IPS-18c (cell line): ENCODE data around the gene FAM20C.

Experiments used
- H3K4me3 ChIP-seq: 2 replicates; pipeline ENCODE4 v1.7.0; 2013; ENCODE audit warnings: low read depth, mild to moderate bottlenecking, low read length, moderate library complexity; ENCODE audit not compliant: insufficient read depth
- H3K9me3 ChIP-seq: one replicate; pipeline ENCODE4 v1.6.1; 2013; ENCODE audit warnings: mild to moderate bottlenecking, low read length, moderate library complexity; ENCODE audit not compliant: control insufficient read depth, insufficient read depth

Gene FAM20C

DNA sequence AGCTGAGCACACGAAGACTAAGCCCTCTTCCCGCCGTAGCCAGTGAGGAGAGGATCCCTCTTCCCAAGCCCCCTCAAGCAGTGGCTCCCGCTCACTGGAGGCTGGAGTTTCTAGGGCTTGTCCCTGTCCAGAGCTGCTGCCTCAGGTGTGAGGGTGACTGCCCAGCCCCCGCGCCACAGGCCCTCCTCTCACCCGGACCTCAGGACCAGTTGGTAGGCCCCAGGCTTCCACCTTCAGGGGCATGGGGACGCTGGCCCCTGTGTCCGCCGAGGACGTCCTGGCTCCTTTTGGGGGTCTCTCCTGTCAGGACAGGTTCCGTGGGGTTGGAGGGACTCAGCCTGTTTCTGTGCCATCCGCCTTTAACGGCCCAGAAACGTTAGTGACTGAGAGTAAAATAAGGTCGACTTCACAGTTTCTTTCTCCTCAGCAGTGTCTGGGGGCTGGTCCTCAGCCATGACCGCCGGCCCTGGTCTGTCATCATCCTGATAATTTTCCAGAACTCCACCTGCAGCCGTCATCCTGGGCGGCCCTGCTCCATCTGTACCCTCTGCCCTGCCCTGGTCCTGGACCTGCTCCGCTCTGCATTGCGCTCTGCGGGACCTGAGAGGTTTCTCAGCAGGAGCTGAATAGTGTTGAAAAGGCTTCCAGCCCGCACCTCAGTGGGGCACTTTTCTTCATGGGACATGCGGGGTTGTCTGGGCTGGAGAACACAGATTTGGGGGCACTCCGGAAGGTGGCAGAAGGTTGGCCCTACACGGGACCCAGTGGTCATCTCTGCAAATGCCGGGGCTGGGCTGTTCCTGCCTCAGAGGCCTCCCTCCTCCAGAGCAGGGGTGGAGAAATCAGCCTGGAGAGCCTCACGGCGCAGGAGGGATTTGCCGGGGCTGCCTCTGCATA is 36.0 kb upstream of the FAM20C start:
- H3K9me3 ChIP-seq = no peaks in the 10 kb centered on the region

DNA sequence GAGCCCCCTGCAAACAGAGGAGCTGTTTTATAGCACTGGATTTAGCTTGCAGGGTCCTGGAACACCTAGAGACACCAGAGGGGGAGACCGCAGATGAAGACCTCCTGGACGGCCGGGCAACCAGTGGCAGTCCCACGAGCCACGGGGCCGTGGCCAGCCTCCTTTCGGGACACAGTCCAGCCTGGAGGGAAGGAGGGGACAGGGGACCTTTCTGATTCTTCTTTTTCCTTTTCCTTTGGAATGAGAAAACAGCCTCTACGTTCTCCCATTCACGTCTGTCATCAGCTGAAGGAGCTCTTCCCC is 35.4 kb upstream of the FAM20C start:
- no peak overlapping the region for H3K4me3 ChIP-seq
- no peaks in the 10 kb centered on the region for H3K9me3 ChIP-seq

More for the DNA sequence above, 36.0 kb upstream of the FAM20C start:
- H3K4me3 ChIP-seq = no peak overlapping the region

DNA sequence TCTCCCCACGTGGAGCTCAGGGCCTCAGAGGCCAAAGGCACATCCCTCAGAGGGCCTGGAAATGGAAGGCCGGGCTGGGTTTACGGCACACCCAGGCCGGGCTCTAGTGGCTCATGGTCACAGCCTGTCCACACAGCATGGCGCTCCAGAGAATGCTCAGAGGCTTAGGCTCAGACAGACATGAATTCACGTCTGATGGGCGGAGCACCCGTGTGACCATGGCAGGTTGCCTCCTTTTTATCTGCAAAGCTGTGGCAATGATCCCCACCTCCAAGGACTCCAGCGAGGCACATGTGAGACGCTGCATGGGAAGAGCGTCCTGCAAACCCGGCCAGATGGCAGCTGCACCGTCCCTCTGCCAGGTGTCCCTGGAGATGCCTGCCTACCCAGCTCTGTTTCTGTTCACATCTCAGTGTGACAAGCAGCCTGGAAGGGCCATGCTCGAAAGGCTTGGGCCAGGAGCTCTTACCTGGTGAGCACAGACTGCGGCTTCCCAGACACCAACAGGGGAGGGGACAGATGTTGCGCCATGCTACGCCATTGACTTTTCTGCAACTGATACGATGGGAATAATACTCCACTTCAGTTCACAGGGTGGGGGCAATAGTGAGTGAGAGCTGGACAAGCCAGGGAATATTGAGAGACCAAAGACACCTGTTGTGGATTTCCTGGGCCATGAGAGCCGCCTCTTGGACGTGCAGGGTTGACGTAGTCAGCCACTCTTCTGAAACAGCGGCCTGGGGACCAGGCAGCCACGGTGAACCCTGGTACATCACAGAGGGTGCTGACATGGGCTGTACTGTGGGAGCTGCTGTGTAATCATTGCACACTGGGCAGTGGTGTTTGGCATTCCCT is 34.4 kb upstream of the FAM20C start:
- H3K9me3 ChIP-seq = no peaks in the 10 kb centered on the region
- H3K4me3 ChIP-seq = no peak overlapping the region

DNA sequence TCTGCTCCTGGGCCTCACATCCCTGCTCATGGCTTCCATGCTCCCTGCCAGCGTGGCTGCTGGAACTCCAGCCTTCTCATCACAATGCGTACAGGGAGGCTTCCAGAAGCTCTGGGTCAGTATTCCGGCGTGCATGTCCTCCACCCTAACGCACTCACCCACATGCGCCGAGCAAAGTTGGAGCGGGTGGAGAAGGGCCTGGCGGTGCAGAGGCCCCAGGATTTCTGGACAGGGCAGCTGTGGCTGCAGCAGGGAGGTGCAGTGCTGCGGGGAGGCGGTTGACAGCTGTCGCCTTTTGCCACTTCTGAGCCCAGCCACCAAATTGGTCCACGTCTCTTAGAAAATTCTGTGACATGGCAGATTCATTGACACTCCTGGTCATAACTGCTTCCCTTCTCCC is 33.6 kb upstream of the FAM20C start:
- Histone ChIP-seq H3K4me3 (no peak overlapping the region), H3K9me3 (no peaks in the 10 kb centered on the region)

DNA sequence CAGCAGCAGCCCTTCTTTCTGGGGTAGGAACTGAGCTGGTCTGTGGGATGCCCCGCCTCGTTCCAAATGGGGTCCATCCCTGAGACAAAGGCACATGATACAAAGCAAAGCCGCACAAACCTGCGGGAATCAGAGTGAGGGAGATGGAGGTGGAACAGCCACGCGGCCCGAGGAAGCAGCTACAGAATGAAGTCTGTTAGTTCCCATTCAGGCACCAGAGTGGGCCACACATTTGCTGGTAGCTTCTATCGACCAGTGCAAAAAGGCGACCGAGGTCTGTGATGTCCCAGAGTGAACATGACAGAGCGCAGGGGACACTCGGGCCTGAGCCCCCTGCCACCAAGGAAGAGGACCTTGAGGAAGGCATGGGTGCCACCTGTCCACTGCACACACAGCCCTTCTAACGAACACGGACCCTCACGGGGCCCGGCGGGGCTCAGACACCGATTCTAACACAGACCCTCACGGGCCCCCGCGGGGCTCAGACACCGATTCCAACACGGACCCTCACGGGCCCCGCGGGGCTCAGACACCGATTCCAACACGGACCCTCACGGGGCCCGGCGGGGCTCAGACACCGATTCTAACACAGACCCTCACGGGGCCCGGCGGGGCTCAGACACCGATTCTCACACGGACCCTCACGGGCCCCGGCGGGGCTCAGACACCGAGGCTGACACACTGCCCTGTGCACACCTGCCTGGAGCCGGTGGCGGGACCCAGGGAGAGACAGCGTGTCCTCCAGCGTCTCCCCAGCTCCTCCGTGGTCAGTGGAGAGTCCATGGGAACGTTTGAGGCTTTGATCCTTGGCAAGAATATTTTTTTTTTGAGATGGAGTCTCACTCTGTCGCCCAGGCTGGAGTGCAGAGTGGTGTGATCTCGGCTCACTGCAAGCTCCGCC is 32.8 kb upstream of the FAM20C start:
- H3K9me3 ChIP-seq = no peaks in the 10 kb centered on the region
- no peak overlapping the region for H3K4me3 ChIP-seq

DNA sequence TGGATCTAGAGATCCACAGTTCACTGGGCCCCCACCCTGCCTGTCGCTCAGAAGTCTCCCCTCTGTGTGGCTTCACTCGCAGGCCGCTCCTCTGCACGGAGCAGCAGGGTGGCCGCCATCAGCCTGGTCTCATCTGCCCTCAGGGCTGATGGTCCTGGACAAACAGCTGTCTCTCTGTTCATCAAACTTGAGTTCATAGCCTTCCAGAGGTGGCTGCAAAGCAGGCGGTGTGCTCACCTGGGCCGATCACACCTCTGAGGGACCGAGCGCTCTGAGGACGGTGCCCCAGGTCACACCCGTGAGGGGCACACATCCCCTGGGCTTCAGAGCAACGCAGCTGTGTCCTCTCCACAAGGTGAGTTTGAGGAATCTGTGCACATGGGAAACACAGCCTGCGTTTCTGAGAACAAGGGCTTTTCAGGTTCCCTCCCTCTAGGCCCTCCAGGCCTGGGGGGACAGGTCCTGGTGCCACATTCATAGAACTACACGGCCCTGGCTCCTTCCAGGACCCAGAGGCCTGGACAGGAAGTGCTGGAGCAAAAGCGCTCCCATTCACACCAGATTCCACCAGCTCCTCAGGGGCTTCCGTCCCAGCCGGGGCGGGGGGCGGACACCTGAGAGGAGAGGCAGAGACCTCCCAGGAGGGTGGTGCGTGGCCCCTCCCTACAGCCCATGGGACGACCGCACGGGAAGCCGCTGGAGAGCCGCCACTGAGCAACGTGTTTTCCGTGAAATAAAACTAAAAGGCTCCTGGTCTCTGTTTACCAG is 31.2 kb upstream of the FAM20C start:
- Histone ChIP-seq H3K9me3 (no peaks in the 10 kb centered on the region), H3K4me3 (no peak overlapping the region)

DNA sequence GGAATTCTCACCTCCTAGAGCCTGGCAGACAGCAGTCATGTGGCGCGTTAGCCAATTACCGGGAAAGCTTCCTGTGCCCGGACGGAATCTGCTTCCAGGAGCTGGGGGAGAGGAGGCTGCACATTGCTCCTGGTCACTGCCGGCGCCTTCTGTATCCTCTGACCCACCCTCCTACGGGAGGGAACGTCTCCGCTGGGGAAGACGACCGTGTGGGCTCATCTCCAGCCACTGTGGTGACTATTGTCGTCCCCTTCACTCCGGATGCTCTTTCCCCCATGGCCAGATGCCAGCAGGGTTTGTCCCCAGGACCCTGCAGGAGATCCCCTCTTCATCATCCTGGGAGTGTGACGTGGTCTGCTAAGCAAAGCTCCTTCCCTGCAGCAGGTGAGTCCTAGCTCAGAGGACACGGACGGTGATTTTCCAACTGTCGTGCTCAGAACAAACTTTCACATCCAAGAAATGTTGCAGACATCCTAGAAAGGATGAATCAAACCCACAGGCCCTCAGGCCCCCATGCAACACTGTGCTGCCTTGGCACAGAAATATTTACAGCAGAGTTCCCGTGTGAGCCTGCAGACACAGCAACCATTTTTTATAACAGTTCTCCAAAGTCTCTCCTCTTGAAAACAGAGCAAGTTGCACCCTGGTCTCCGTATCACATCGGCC is 29.6 kb upstream of the FAM20C start:
- no peak overlapping the region for H3K4me3 ChIP-seq

DNA sequence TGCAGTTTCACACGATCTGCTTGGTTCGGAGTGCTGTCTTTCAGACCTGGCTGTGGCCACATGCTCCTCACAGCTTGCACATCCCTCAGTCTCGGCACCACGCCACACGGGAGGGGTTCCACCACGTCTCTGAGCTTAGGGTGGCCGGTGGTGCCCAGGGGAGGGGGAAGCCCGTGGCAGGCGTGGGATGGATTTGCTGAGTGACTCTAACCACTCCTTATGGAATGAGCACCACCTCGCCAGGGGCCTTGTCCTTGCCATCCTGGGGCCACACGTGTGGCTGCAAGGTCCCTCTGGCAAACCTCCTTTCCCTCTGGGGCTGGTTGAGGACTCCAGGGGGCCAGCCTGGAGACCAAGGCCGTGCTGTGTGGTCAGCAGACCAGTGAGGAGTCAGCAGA is 29.1 kb upstream of the FAM20C start:
- Histone ChIP-seq H3K4me3 (no peak overlapping the region), H3K9me3 (no peaks in the 10 kb centered on the region)

More for the DNA sequence above, 29.6 kb upstream of the FAM20C start:
- no peaks in the 10 kb centered on the region for H3K9me3 ChIP-seq

DNA sequence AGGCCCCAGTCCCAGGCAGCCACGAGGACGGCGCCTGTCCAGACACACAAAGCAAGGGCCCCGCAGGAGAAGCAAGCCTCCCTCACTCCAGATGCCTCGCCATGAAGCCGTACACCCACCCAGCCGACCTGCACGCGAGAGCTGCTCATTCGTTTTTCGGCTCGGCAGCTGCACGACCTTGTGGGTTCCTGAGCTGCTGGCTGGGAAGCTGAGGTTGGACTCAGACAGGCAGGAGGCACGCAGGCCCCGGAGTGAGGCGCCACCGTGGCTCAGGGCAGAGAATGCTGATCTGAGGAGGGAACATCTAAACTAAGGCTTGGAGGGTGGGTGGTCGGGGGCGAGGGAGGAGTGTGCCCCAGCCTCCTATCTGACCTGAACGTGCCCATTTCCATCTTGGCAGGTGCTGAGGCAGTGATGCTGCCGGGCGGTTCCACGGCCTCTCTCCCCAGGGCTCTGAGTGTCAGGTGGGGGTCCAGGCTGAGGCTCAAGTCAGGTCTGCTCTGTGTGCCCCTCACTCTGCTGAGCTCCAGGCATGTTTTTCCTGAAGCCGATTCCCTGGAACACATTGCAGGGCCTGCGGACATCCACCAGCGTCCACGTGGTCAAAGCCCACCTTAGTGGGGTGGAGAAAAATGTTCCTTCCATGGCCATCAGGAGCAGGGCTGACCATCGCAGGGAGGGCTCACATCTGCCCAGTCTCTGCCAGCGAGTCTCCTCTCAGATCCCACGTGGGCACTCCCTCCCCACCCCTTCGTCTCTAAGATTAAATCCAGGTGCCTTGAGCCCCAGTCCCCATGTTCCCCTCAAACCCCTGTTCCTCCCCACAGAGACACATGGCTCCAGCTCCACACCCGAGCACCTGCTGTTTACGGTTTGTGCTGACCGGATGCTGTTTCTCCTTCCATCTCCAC is 28.1 kb upstream of the FAM20C start:
- H3K4me3 ChIP-seq = no peak overlapping the region

DNA sequence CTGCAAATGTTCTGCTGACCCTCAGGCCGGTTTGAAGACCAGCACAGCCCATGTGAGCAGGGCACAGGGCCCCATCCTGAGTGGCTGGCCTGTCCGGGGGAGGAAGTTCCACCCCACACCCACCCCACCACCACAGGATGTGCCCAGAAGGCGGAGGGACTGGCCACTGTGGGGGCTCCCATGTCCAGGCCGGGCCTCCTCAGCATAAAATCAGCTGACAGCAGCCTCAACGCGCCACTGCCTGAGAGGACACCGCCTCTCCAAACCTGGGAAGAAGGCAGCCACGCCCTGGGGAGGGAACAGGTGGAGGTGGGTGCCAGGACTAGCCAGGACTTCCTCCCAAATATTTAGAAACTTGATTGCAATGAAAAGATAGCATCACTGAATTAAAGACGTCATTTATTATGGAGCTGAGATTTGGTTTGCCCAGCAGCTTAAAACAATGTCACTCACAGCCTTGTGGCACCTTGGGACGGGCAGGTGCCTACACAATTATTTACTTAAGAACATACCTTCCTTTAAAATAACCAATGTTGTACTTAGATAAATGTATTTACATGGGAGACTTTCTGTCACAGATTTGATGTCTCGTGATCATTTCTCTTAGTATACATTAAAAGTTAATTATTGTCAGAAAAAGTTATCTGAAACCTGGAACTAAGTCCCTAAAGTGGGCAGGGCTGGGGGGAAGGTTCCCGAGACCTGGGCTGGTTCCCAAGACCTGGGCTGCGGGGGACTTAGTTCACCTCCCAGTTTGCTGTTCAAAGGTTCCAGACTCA is 27.3 kb upstream of the FAM20C start:
- Histone ChIP-seq H3K9me3 (no peaks in the 10 kb centered on the region), H3K4me3 (no peak overlapping the region)

More for the DNA sequence above, 28.1 kb upstream of the FAM20C start:
- H3K9me3 ChIP-seq = no peaks in the 10 kb centered on the region

DNA sequence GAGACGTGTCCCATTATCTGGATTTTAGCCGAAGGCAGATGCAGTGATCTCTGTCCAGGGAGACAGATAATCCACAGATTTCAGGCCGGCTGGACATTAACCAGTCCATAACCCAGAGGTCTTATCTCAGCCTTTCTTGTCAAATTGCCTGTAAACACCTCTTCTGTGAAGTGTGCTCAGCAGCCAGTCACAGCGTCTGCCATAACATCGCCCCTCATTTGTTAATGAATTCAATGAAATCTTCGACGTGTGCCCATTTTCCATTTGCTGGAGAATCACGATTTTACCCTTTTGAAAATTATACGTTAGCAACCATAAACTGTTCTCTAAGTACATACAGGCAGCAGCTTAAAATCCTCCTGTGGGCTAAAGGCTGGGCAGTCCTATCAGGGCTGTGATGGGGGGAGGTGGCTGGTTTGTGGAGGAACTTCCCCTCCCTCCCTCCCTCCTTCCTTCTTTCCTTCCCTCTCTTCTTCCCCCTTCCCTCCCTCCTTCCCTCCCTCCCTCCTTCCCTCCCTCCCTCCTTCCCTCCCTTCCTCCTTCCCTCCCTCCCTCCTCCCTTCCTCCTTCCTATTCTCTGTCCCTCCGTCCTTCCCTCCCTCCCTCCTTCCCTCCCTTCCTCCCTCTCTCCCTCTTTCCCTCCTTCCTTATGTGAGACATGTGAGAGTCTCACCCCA is 26.6 kb upstream of the FAM20C start:
- Histone ChIP-seq H3K9me3 (no peaks in the 10 kb centered on the region), H3K4me3 (no peak overlapping the region)

DNA sequence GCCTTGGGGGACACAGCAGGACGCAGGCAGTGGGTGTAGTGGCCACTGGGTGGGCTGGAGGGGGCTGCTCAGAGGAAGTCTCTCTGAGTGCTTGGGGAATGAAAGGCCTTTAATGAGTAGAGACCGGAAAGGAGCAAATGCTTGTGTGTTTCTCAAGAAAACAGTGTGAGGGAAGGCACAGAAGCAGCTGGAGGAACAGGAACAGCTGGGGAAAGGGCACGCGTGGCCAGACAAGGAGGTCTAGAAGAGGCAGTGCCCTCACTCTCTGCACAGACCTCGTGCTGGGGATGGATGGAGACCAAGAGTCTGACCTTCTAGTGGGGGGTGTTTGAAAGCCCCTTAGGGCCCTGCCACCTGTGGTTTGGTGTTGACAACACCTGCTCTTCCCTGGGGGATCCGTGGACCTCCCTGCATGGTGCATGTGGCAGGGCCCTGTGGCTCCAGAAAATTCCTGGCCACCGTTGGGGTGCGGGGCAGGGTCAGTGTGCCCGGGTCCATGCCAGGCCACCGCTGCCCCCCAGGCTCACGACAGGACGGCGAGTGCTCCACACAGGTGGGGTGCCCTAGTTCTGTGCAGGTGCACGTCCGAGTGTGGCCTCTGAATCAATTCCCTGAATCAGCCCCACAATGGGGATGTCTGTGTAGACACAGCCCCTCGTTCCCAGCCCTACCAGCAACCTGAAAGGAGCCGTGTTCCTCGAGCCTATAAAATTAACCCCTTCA is 25.9 kb upstream of the FAM20C start:
- H3K4me3 ChIP-seq = no peak overlapping the region

DNA sequence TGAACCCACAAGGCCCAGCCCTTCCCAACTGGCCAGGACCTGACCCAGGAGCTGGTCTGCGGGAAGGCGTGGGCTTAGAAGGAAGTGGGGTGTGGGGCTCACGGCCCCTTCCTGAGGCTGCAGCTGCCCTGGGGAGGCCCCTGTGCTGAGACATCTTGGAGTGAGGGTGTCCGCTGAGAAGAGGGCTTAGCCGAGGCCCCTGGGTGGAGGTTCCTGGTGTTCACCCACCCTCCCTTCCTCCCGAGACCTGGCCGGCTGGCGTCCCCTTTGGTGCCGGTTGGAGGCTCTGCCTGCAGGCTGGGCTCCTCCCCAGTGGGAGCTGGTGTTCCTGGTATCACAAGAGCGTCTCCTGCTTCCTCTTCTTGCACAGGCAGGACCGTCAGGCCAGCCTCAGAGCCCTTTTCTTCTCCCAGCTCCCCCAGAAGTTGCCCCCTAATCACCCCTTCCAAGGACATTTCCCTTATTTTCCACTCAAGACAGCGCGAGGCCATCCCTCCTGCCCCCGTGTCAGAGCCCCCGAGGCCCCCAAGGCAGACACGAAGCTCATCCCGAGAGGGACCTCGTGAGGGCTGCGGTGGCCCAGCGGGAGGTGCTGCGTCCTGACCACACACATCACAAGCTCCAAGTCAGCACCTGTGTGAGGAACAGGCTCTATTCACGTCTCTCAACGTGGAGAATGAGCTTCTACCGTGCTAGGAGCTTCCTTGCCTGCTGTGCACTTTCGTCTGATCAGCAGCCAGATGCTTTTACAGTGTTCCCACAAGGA is 25.1 kb upstream of the FAM20C start:
- Histone ChIP-seq H3K4me3 (no peak overlapping the region), H3K9me3 (no peaks in the 10 kb centered on the region)

More for the DNA sequence above, 25.9 kb upstream of the FAM20C start:
- H3K9me3 ChIP-seq = no peaks in the 10 kb centered on the region
